SK-N-DZ (cell line): ENCODE measurements around the gene DRP2.
"Not testable (repeated sequence)": the region's sequence is repeated elsewhere in the genome, so short reads cannot be mapped to it uniquely, and the experiment has no call there.

Experiments
- DNase-seq: peaks from one replicate; pipeline ENCODE4 v3.0.0-alpha.2; 2015; ENCODE audit warnings: low spot score
- small RNA-seq, 2 experiments: library from RNA; depleted of rRNA; stranded (forward); fragments of <200 nt; gene quantifications; one replicate each; pipeline ENCODE3, GENCODE V24; 2014

DRP2 gene

GRCh38 chrX:101241531-101241930, 21.9 kb downstream of the DRP2 start:
- DNase-seq: no peak

DNA sequence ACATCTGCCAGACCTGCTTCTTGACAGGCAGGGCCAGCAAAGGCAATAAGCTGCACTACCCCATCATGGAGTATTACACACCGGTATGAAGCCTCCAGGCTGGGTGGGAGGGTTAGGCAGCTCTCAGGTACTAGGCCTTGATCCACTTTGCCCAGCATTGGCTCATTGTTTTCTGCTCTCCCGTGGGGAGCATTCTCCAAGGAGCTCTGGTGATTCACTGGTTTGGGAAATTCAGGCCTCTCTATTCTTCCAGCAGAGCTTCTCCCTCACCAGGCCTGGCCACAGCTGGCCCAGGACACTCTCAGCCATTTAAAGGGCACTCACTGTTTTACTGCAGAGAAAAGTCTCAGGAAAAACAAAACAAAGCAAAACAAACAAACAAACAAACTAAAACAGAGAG, 33.0 kb downstream of the DRP2 start:
- DNase-seq: no peak

- DNase-seq: no peak
Measured at GRCh38 chrX:101257448-101258258, 38.1 kb downstream of the DRP2 start.

- no peak for DNase-seq
Measured at GRCh38 chrX:101258259-101258581, 38.6 kb downstream of the DRP2 start.

GRCh38 chrX:101260435-101260834, 40.8 kb downstream of the DRP2 start:
- DNase-seq: no peak

GRCh38 chrX:101262590-101262989, 43.0 kb downstream of the DRP2 start:
- no peak for DNase-seq

GRCh38 chrX:101263766-101264165, 44.2 kb downstream of the DRP2 start:
- no peak for DNase-seq

DNA sequence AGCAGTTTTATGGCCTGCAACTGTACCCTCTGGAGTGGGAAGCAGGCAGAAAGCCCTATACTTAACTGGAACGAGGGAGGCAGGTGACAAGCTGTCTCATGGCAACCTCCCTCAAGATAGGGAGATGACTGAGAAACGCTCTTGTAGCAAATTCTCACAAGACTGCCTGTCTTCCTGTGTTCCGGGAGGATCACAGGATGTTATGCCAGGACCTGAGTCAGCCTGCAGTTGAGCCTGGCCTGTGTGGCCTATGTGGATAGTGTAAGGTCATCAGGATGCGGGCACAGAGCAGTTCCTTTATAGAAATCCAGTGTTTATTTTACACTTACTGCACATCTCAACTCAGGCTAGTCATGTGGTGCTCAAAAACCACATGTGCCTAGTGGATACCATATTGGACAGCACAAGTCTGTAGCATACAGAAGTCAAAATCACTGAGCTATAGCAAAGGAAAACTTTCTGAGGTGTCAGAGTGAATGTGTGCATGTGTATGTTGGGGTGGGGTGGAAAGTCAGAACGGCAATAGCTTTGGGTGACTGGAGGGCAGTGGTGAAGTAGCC, 46.4 kb downstream of the DRP2 start:
- DNase-seq: no peak

DNA sequence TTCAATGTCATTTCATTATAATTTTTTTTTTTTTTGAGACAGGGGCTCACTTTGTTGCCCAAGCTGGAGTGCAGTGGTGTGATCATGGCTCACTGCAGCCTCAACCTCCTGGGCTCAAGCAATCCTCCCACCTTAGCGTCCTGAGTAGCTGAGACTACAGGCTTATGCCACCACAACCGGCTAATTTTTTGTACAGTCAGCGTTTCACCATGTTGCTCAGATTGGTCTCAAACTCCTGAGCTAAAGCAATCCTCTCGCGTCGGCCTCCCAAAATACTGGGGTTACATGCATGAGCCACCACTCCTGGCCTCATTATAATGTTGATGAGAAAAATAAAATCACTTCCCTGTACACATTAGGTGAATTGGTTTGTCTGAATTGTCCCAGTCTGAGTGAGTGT, 54.6 kb downstream of the DRP2 start:
- DNase-seq: no peak

GRCh38 chrX:101276238-101276637, 56.7 kb downstream of the DRP2 start:
- no peak for DNase-seq

GRCh38 chrX:101287402-101287801, 67.8 kb downstream of the DRP2 start:
- DNase-seq: peak; percentile 38

DNA sequence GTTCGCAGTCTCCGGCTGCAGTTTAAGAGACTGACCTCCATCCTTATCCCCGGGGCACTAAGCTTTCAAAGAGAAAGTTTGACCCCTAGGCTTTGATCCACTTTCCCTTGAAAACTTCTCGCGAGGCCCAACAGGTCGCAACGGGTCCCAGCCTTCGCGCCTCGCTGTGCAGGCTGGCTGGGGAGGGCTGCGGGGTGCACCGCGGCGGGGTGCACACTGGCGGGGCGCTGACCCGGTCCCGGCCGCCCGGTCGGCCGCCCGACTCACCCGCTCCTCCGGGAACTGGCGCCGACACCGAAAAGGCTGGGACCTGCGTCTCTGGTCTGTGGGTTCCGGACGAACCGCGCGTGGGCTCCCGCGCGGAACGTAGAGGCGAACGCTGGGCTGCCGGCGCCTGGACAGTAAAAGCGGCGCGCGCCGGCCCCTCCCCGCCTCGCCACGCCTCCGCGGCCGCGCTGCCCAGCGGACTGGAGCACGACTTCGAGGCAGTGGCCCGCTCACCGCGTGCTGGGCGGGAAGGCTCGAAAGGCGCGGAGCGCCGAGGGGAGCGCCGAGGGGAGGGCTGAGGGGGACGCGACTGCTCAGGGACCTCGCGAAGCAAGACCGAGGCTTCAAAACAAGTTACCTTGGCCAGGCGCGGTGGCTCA, 71.5 kb downstream of the DRP2 start, which contains the start of gene TAF7L:
TAF7L (minus strand) TSS at position 378 of the 647 bp plus-strand sequence. CDS start 3,791 bp downstream, outside the sequence.
- DNase-seq: no peak

GRCh38 chrX:101295603-101296002, 76.0 kb downstream of the DRP2 start:
- DNase-seq: not testable (repeated sequence)

DNA sequence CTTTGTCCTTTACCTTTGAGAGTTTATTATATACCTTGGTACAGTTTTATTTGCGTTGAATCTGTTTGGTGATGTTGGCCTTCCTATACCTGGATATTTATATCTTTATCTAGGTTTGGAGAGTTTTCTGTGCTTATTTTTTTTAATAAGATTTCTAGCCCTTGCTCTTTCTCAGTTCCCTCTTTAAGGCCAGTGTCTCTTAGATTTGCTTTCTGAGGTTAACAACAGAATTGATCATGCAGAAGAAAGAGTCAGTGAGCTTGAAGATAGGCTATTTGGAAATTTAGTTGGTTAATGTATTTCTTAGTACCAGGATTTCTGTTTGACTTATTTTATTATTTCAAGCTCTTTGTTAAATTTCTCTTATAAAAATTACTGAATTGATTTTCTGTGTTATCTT, 84.2 kb downstream of the DRP2 start:
- DNase-seq: no peak

Small RNA genes lying within 50 kb of the gene (small RNA-seq; reads per million reads assigned to genes)
- 0 reads per million in 2 experiments for gene Z70280.1
